Natural killer cell treated with Interleukin-12 subunit alpha and Interleukin-12 subunit beta and Interleukin-15 and Interleukin-18, amount 100 ng/mL, for 72 hours (primary cell): Measurements from ENCODE around the gene SPRR5. TPM values are rescaled to one million over a fixed set of nuclear protein-coding genes. Genes with fewer than 3 reads are reported as not detected.

Experiments
- ATAC-seq, 2 donors: fragments of 150-1000 bp; cut with Tn5 transposase in 1 of 2; sonication (Bioruptor Pico), chemical (Tn5 transposase) in 1 of 2; 2 replicates each; pipeline ENCODE4 v1.10.0; 2021
- DNase-seq: peaks from one replicate; pipeline ENCODE4 v3.0.0; 2022; ENCODE audit warnings: low spot score
- H3K27ac Mint-ChIP-seq, 2 donors: 1 replicate in 1 of 2; 2 replicates in 1 of 2; pipeline ENCODE4 v1.8.0; 2022; ENCODE audit warnings: mixed read lengths in 2 of 2, mild to moderate bottlenecking in 1 of 2, moderate library complexity in 1 of 2
- H3K27me3 Mint-ChIP-seq, 2 donors: 1 replicate in 1 of 2; 2 replicates in 1 of 2; pipeline ENCODE4 v1.8.0; 2022; ENCODE audit warnings: mixed read lengths in 2 of 2
- H3K36me3 Mint-ChIP-seq: one replicate; pipeline ENCODE4 v1.8.0; 2022; ENCODE audit warnings: mixed read lengths
- H3K4me1 Mint-ChIP-seq, 2 donors: 1 replicate in 1 of 2; 2 replicates in 1 of 2; pipeline ENCODE4 v1.8.0; 2022; ENCODE audit warnings: low read depth in 2 of 2, mixed read lengths in 2 of 2, mild to moderate bottlenecking in 1 of 2
- H3K4me3 Mint-ChIP-seq: one replicate; pipeline ENCODE4 v1.8.0; 2022; ENCODE audit warnings: mixed read lengths
- H3K9me3 Mint-ChIP-seq: 2 replicates; pipeline ENCODE4 v1.8.0; 2022; ENCODE audit warnings: mixed read lengths
- total RNA-seq, 2 donors: library from RNA; stranded (reverse); gene quantifications; one replicate each; pipeline ENCODE4 v1.2.3, GENCODE V29; 2022

Gene SPRR5
- total RNA-seq, 2 donors from 2014 or later, result not detected

DNA sequence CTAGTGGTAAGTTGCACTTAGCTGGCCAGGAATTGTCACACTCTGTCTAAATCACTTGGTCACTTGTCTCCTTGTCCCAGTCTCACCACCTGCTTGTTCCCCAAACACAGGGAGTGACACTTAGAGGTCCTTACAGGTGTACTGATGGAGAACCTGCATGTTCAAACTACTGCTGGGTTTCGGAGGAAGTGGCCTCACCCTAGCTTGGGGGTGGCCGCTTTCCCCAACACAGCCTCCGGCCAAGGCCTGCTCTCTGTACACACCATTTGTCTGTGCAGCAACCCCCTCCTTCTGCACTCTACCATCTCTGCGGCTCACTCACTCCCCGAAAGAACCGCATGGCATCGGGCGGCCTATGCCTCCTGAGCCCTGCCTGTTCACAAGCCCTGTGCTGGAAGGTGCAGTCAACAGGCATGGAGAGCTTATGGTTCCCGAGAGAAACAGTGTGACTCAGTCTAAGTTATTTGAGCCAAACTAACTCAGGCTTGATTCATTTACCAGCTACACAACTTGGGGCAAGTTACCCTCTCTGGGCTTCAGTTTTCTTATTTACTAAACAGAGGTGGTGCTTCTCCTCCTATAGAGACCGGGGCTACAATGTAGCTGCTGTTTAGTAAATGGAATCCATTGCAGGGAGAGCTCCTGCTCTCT, 12.9 kb downstream of the SPRR5 start:
- peak in 1 of 2 donors; percentile 32 for ATAC-seq
- H3K27ac Mint-ChIP-seq, result no peak overlapping the region
- no peaks in the 10 kb centered on the region for H3K9me3 Mint-ChIP-seq
- H3K4me1 Mint-ChIP-seq, result no peaks in the 10 kb centered on the region
- H3K36me3 Mint-ChIP-seq, result no peaks in the 10 kb centered on the region
- peaks cover 8 to 13% of the 10 kb centered on the region in 2 donors for H3K27me3 Mint-ChIP-seq
- DNase-seq, result no peak
- H3K4me3 Mint-ChIP-seq, result no peak overlapping the region

- Mint-ChIP-seq H3K27ac (no peak overlapping the region), H3K4me1 (no peaks in the 10 kb centered on the region), H3K36me3 (no peaks in the 10 kb centered on the region), H3K27me3 (peaks cover 10 to 19% of the 10 kb centered on the region in 2 donors), H3K4me3 (no peak overlapping the region), H3K9me3 (no peaks in the 10 kb centered on the region)
- no peak for ATAC-seq
- DNase-seq, result no peak
Observed at GRCh38 chr1:152960452-152961044, 13.5 kb downstream of the SPRR5 start.

GRCh38 chr1:152961226-152961891, 14.4 kb downstream of the SPRR5 start:
- no peaks in the 10 kb centered on the region for H3K4me1 Mint-ChIP-seq
- H3K4me3 Mint-ChIP-seq, result no peak overlapping the region
- no peak overlapping the region for H3K27ac Mint-ChIP-seq
- ATAC-seq, result no peak
- no peaks in the 10 kb centered on the region for H3K36me3 Mint-ChIP-seq
- peaks cover 10 to 20% of the 10 kb centered on the region in 2 donors for H3K27me3 Mint-ChIP-seq
- no peaks in the 10 kb centered on the region for H3K9me3 Mint-ChIP-seq
- no peak for DNase-seq

DNA sequence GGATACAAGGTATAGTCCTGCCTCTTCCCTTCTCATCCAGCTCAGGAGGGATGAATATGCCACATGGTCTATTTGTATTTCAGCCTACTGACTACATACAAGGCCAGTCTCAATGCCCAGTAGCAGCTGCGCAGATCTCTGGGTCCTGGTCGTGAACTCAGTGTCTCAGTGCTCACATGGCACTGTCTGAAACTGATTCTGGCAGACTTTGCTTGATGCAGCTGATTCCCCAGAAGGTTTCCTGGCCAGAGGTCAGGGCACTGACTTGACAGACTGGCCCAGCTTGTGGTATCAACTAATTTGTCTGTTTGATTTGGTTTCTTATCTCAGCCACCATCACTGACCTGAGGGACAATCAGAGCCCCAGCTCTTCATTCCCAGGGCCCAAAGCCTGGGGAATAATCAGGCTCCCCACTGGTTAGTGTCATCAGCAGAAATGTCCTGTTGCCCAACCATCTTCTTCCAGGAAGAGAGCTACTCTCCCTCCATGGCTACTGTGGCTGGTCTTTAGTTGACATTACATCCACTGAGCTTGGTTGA, 15.9 kb downstream of the SPRR5 start:
- Mint-ChIP-seq H3K4me3 (no peak overlapping the region), H3K9me3 (no peaks in the 10 kb centered on the region), H3K27me3 (peaks cover 18 to 31% of the 10 kb centered on the region in 2 donors), H3K4me1 (no peaks in the 10 kb centered on the region), H3K36me3 (no peaks in the 10 kb centered on the region), H3K27ac (no peak overlapping the region)
- DNase-seq (no peak), ATAC-seq (no peak)

- H3K4me3 Mint-ChIP-seq, result no peak overlapping the region
- H3K9me3 Mint-ChIP-seq, result no peaks in the 10 kb centered on the region
- H3K27ac Mint-ChIP-seq, result no peak overlapping the region
- no peak for DNase-seq
- ATAC-seq, result peak in 1 of 2 donors; percentile 22
- peaks cover 21 to 38% of the 10 kb centered on the region in 2 donors for H3K27me3 Mint-ChIP-seq
- no peaks in the 10 kb centered on the region for H3K36me3 Mint-ChIP-seq
- no peaks in the 10 kb centered on the region for H3K4me1 Mint-ChIP-seq
Observed at GRCh38 chr1:152964536-152964935, 17.5 kb downstream of the SPRR5 start.

DNA sequence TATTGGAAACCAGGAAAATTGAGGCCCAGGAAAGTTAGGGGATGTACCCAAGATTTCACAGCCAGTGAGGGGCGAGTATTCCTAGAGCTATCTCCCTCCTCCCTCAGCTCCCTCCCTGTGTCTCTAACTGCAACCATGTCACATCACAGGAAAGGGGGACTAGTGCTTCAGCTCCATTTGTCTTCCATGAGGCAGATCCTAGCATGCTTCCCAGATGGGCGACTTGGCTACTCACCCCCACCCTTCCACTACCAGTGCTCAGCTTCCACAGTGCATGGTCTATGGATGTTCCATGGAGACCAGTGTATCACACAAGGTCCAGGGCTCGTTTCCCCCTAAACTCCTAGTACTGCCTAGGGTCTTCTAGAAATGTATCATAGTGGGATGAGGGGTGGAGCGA, 18.8 kb downstream of the SPRR5 start:
- Mint-ChIP-seq H3K9me3 (no peaks in the 10 kb centered on the region), H3K27ac (no peak overlapping the region), H3K4me1 (no peaks in the 10 kb centered on the region), H3K27me3 (peaks cover 19 to 38% of the 10 kb centered on the region in 2 donors), H3K36me3 (no peaks in the 10 kb centered on the region), H3K4me3 (no peak overlapping the region)
- ATAC-seq, result no peak
- DNase-seq, result no peak

DNA sequence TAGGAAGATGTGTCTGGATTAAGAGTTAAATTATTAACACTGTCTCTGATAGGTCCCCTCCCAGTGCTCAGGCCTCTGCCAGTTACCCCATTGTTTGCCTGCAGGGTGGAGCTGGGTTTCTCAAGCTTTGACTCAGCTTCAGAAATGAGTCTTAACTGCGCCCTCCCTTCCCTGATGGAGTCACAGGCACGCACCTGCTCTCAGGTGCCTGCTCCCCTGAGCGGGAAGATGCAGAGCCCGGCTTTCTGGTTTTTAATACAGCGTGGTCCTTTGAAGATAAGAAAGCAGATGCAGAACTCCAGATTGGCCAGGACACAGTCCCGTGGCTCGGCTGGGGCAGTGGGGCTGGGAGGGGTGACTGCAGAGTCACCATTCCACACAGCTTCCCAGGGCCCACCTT, 20.2 kb downstream of the SPRR5 start:
- no peak overlapping the region for H3K27ac Mint-ChIP-seq
- H3K36me3 Mint-ChIP-seq, result no peaks in the 10 kb centered on the region
- H3K4me3 Mint-ChIP-seq, result no peak overlapping the region
- ATAC-seq (no peak), DNase-seq (no peak)
- no peaks in the 10 kb centered on the region for H3K4me1 Mint-ChIP-seq
- peaks cover 21 to 43% of the 10 kb centered on the region in 2 donors for H3K27me3 Mint-ChIP-seq
- H3K9me3 Mint-ChIP-seq, result no peaks in the 10 kb centered on the region

DNA sequence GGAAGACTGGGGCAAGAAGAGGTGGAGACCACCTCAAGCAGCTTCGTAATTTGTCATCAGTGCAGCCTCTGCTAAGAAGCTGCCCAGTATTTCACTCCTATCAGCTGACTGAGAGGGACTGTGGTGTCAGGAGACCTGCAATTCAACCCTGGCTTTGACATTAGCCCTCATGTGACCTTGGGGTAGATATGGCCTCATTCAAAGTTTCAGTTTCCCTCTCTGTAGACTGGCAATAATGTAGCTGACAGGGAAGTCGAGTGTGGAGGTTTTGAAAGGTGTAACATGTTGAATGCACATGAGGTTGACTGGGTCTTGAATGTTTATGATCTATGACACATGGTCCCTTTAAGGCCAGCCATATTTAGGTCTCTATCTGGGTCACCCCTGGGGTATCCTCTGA, 21.2 kb downstream of the SPRR5 start:
- Mint-ChIP-seq H3K4me1 (no peaks in the 10 kb centered on the region), H3K27ac (no peak overlapping the region), H3K4me3 (no peak overlapping the region), H3K36me3 (no peaks in the 10 kb centered on the region), H3K9me3 (no peaks in the 10 kb centered on the region), H3K27me3 (peaks cover 28 to 54% of the 10 kb centered on the region in 2 donors)
- DNase-seq (no peak), ATAC-seq (no peak)

DNA sequence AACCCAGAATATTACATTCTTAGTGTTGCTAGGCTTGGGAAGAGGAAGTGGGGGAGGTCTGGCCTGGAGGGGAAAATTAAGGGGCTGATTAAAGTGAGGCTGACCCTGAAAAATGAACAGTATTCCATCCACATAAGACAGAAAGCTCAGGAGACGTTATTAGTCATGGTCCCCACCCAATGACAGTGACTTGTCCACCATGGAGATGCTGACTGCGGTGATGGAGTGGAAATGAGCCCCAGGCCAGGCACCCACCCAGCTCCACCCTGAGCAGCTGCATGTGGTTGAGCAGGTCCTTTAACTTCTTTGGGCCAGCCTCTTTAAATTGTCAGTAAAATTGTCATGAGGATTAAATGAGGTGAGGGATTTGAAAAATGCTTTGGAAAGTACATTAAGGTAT, 22.0 kb downstream of the SPRR5 start:
- peaks cover 25 to 51% of the 10 kb centered on the region in 2 donors for H3K27me3 Mint-ChIP-seq
- H3K4me3 Mint-ChIP-seq, result no peak overlapping the region
- no peaks in the 10 kb centered on the region for H3K36me3 Mint-ChIP-seq
- H3K27ac Mint-ChIP-seq, result no peak overlapping the region
- H3K9me3 Mint-ChIP-seq, result no peaks in the 10 kb centered on the region
- DNase-seq (no peak), ATAC-seq (no peak)
- no peaks in the 10 kb centered on the region for H3K4me1 Mint-ChIP-seq

- no peak within 1 kb of the TSS for H3K27ac Mint-ChIP-seq
- no peaks in the 10 kb centered on the region for H3K9me3 Mint-ChIP-seq
- DNase-seq (no peak), ATAC-seq (no peak)
- peaks cover 24 to 46% of the 10 kb centered on the region in 2 donors for H3K27me3 Mint-ChIP-seq
- no peaks in the 10 kb centered on the region for H3K4me1 Mint-ChIP-seq
- H3K36me3 Mint-ChIP-seq, result no peaks in the 10 kb centered on the region
- no peak within 1 kb of the TSS for H3K4me3 Mint-ChIP-seq
Observed at GRCh38 chr1:152970495-152970894, 23.5 kb downstream of the SPRR5 start, which contains the start of gene SPRR4. Gene SPRR4 (plus strand): TSS chr1:152970648. CDS start chr1:152971891, 1,243 bp downstream.

- DNase-seq, result no peak
- peak in 1 of 2 donors; percentile 44 for ATAC-seq
- Mint-ChIP-seq H3K27ac (no peak overlapping the region), H3K4me1 (no peaks in the 10 kb centered on the region), H3K4me3 (no peak overlapping the region), H3K27me3 (peaks cover 23 to 55% of the 10 kb centered on the region in 2 donors), H3K36me3 (no peaks in the 10 kb centered on the region), H3K9me3 (no peaks in the 10 kb centered on the region)
Observed at GRCh38 chr1:152972196-152972886, 25.3 kb downstream of the SPRR5 start.

DNA sequence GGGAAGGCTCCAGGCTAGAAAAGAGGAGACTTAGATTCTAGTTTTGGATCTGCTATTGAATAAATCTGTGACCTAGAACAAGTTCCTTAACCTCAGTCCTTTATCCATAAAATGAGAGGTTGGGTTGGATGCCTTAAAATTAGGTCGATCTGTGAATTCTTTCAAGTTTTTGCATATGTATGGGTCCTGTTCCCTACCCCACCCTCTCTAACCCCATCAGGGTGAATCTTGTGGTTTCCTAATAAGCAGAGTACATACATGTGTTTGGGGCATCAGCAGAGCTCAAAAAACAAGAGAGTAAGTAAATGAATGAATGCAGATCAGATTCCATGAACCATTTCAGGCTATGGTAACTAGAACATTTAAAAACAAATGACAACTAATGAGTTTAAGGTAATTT, 29.7 kb downstream of the SPRR5 start:
- H3K4me3 Mint-ChIP-seq, result no peak overlapping the region
- no peaks in the 10 kb centered on the region for H3K9me3 Mint-ChIP-seq

DNA sequence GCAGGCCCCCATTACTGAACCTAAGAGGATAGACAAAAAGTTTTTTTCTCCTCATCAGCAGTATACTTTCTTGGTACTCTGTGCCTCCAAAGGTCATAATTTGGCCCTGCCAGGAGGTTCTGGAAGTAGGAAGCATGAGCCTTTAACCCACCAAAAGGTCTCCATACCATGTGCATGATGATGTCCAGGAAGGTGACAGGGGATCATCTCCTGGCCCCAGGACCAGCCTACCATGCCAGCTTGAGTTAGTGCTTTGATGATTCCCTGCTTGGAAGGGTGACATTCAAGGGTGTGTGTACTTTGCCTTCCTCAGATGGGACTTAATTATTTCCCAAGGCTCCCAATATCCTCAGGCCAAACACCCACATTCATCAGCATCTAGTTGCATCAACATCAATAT, 30.6 kb downstream of the SPRR5 start:
- ATAC-seq (no peak), DNase-seq (no peak)
- no peaks in the 10 kb centered on the region for H3K4me1 Mint-ChIP-seq
- peaks cover 24 to 60% of the 10 kb centered on the region in 2 donors for H3K27me3 Mint-ChIP-seq
- H3K9me3 Mint-ChIP-seq, result no peaks in the 10 kb centered on the region
- H3K4me3 Mint-ChIP-seq, result no peak overlapping the region
- no peaks in the 10 kb centered on the region for H3K36me3 Mint-ChIP-seq
- H3K27ac Mint-ChIP-seq, result no peak overlapping the region

More for the DNA sequence above, 29.7 kb downstream of the SPRR5 start:
- Mint-ChIP-seq H3K27ac (no peak overlapping the region), H3K27me3 (peaks cover 26 to 69% of the 10 kb centered on the region in 2 donors), H3K4me1 (no peaks in the 10 kb centered on the region), H3K36me3 (no peaks in the 10 kb centered on the region)
- ATAC-seq (no peak), DNase-seq (no peak)
